Stimulated activated CD8-positive, alpha-beta memory T cell treated with anti-CD3 and anti-CD28 coated beads, Interleukin-4, amount 100 ng/mL, for 24 hours (primary cell): ENCODE data around the gene CFAP46.
"Not testable (repeated sequence)": the region's sequence is repeated elsewhere in the genome, so short reads cannot be mapped to it uniquely, and the experiment has no call there.

ENCODE experiments used
- DNase-seq: peaks from one replicate; pipeline ENCODE4 v3.0.0-alpha.2; 2020; ENCODE audit warnings: low read depth

CFAP46 gene

DNA sequence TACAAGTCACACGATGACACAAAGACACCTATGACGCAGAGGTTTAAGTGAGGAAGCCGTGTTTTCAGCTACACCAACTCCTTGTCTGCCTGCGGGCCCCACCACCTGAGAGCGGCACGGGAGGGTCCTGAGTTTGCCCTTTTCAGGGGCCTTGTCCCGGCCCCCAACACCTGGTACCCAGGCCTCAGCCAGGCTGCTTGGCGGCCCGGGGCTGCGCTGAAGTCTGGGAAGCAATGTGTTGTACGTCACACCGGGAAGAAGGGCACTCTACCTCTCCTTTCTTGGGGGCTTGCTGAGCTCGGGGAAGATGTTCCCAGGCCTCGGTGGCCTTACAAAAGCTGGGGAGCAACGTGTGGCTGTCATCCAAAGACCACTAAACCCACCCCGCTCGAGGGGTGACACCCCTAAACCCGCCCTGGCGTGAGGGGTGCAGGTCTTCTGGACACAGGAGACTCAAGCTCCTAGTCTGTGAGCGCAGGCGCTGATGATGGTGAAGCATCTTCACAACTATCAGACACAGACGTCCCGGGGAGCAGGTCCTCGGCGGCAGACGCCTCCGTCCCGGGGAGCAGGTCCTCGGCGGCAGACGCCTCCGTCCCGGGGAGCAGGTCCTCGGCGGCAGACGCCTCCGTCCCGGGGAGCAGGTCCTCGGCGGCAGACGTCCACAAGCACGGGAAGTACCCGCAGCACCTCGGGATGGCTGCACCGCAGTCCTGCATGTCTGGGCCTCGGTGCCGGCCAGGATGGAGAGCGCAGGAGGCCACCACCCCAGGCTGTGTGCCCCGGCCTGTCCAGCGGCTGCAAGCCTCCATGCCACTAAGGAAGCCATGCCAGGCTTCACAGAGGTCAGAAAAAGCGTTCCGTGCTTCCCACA, 15.4 kb downstream of the CFAP46 start:
- DNase-seq: no peak

- DNase-seq: no peak
These were observed 16.3 kb downstream of the CFAP46 start for GRCh38 chr10:132926070-132926469.

DNA sequence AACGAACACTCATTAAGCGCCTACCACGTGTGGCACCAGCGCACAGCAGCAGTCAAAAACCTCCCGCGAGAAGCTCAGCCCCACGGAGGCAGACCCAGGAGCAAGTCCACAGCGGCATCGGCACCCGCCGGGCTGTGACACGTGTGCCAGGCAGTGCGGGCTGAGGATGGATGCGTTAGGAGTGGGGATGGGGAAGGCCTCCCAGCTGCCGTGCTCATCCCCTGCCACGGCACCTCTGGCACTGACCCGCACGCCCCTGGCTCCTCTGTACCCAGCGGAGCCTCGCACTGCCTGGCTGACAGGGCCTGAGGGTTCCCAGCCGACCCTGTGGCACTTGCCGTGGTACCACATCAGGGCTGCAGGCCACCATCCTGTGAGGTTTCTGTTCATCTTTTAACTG, 16.8 kb downstream of the CFAP46 start:
- no peak for DNase-seq

- DNase-seq: no peak
These were observed 17.3 kb downstream of the CFAP46 start for GRCh38 chr10:132925071-132925561.

- DNase-seq: no peak
These were observed 18.1 kb downstream of the CFAP46 start for GRCh38 chr10:132924046-132924952.

DNA sequence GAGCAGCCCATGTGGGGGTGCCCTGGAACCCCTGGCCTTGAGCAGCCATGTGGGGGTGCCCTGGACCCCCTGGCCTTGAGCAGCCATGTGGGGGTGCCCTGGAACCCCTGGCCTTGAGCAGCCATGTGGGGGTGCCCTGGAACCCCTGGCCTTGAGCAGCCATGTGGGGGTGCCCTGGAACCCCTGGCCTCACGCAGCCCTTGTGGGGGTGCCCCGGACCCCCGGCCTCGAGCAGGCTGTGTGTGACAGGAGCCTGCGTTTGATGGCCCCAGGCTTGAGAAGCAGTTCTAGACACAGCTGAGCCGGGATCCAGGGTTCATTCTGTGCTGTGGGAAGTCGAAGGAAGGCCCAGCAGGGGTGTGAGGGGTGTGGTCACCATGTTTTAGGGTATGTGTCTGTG, 19.0 kb downstream of the CFAP46 start:
- DNase-seq: not testable (repeated sequence)

- DNase-seq: no peak
These were observed 19.5 kb downstream of the CFAP46 start for GRCh38 chr10:132922872-132923271.

- no peak for DNase-seq
These were observed 20.3 kb downstream of the CFAP46 start for GRCh38 chr10:132921818-132922807.

DNA sequence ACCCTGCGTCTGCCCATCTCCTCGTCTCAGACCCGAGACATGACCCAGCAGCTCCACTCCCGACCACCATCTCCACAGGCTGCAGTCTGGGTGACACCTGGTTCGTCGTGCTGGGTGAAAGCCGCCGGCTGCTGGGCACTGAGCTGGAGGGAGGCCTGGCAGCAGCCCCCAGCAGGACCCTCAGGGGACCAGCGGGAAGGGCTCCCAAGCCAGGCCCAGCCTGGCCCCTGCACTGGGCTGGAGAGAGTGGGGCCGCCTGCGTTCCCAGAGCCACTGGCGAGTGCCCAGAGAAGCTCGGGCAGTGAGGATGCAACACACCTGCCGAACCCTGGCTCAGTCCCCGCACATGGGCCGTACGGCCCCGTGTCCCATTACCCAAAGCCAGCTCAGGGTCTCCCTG, 21.3 kb downstream of the CFAP46 start:
- no peak for DNase-seq

GRCh38 chr10:132920101-132920925, 22.1 kb downstream of the CFAP46 start:
- no peak for DNase-seq

- DNase-seq: no peak
These were observed 22.8 kb downstream of the CFAP46 start for GRCh38 chr10:132919374-132920100.

DNA sequence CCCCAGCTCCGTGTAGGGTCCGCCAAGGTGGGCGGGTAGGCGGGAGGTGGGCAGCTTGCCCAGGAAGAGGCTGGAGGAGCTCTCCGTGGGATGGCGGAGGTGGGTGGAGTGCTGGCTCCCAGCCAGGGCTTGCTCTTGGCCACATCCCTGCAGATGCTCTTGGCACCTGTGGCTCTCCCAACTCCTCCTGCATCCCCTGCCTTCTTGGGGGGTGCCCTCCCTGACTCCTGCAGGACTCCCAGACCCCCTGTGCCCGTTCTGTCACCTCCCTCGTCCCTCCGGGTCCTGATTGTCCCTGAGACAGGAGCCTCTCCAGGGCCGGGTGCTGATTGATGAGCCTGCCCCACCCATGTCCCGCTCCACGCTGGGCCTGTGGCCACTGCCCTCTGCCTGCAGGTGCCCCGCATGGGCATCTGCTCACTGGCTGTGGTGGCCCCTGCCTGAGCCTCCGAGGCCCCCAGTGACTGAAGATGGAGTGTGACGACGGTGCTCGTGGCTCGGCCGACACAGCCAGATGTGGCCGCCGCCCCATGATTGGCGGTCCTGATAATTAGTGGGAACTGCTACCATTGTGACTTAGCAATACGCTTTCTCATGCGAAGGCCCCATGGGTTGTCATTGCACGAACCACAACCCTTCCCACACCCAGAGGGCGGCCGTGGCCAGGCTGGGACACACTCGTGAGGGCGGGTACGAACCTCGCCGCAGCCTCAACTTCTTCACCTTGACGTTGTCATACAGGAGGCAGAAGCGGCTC, 23.6 kb downstream of the CFAP46 start:
- DNase-seq: no peak

- no peak for DNase-seq
These were observed 24.1 kb downstream of the CFAP46 start for GRCh38 chr10:132918264-132918616.

GRCh38 chr10:132916956-132917666, 25.3 kb downstream of the CFAP46 start:
- no peak for DNase-seq

GRCh38 chr10:132916421-132916841, 25.9 kb downstream of the CFAP46 start:
- no peak for DNase-seq

GRCh38 chr10:132915411-132915810, 27.0 kb downstream of the CFAP46 start:
- DNase-seq: no peak

- no peak for DNase-seq
These were observed 27.6 kb downstream of the CFAP46 start for GRCh38 chr10:132914732-132915131.

GRCh38 chr10:132913559-132914115, 28.7 kb downstream of the CFAP46 start:
- no peak for DNase-seq
